Gastrocnemius medialis (tissue), 4 donors: Measurements from ENCODE around the gene MRPL32. TPM values are rescaled to one million over a fixed set of nuclear protein-coding genes. Genes with fewer than 3 reads are reported as not detected.

Experiments
- ATAC-seq, 2 donors: fragments of 150-250 bp; one replicate each; pipeline ENCODE4 v1.9.1; 2016
- DNase-seq, 2 donors: peaks; one replicate each; pipeline ENCODE4 v3.0.0-alpha.2; 2019
- H3K27ac ChIP-seq, 4 donors: fragments of 200-600 bp; sonication (generic); 1 replicate in 1 of 4; 2 replicates in 3 of 4; pipeline ENCODE4 v1.5.1; 2016 to 2018; ENCODE audit warnings: mild to moderate bottlenecking in 2 of 4, moderate library complexity in 1 of 4
- H3K27me3 ChIP-seq, 3 donors: fragments of 200-600 bp; sonication (generic) in 2 of 3; 1 replicate in 1 of 3; 2 replicates in 2 of 3; pipeline versions ENCODE4 v1.5.1 to v1.6.0; 2016 to 2019; ENCODE audit warnings: mild to moderate bottlenecking in 1 of 3, moderate library complexity in 1 of 3
- H3K36me3 ChIP-seq, 2 donors: fragments of 200-600 bp; sonication (generic) in 1 of 2; one replicate each; pipeline ENCODE4 v1.5.1; 2017 to 2018
- H3K4me1 ChIP-seq, 2 donors: fragments of 200-600 bp; sonication (generic) in 1 of 2; one replicate each; pipeline ENCODE4 v1.5.1; 2016 to 2017; ENCODE audit warnings: mild to moderate bottlenecking in 2 of 2
- H3K4me3 ChIP-seq, 4 donors: fragments of 200-600 bp; sonication (generic) in 3 of 4; 1 replicate in 1 of 4; 2 replicates in 3 of 4; pipeline ENCODE4 v1.5.1; 2016 to 2019; ENCODE audit warnings: mild to moderate bottlenecking in 2 of 4
- H3K9me3 ChIP-seq, 3 donors: fragments of 200-600 bp; sonication (generic) in 2 of 3; 1 replicate in 1 of 3; 2 replicates in 2 of 3; pipeline ENCODE4 v1.5.1; 2016 to 2019
- POLR2A ChIP-seq, 2 donors: fragments of 450-650 bp; IDR thresholded peaks; one replicate each; pipeline ENCODE4 v1.6.1; 2017; ENCODE audit warnings: antibody characterized with exemption in 2 of 2, mild to moderate bottlenecking in 2 of 2, moderate library complexity in 2 of 2
- in situ Hi-C, 4 donors: fragments of 200-750 bp; cut with MboI; loops; one replicate each; pipeline versions ENCODE4 v1.15.0 to v1.8.0; 2017; ENCODE audit warnings: low sequenced_read_pairs in 4 of 4
- intact Hi-C: fragments of 100-400 bp; cut with DNase I; formaldehyde crosslinking; loops from one replicate; pipeline ENCODE4 v1.15.1; 2023; ENCODE audit warnings: low total_unique reads
- total RNA-seq, 4 donors: library from RNA; depleted of rRNA; stranded (reverse); fragments of >200 nt; gene quantifications; one replicate each; pipeline versions ENCODE4 v1.1.0 to v1.2.3, GENCODE V29; 2016
- TF ChIP-seq, protein P1 (sequence below), 5 experiments: fragments of 450-650 bp in 3 of 5; fragments of 200-600 bp in 2 of 5; sonication (generic) in 2 of 5; IDR thresholded peaks in 4 of 5; conservative IDR thresholded peaks in 1 of 5; 1 replicate in 4 of 5; 2 replicates in 1 of 5; pipeline ENCODE4 v1.5.1; 2016 to 2019; ENCODE audit warnings: antibody characterized with exemption in 5 of 5, mild to moderate bottlenecking in 3 of 5, moderate library complexity in 3 of 5

Gene MRPL32
- total RNA-seq, 4 donors from 2014 or later: 42.6 to 59.2 (median 56.8) TPM

GRCh38 chr7:42886893-42887505, 45.2 kb upstream of the MRPL32 start:
- intact Hi-C loops (no loop called here), in situ Hi-C loops (no loop called here)
- no peaks in the 10 kb centered on the region for H3K36me3 ChIP-seq
- H3K4me3 ChIP-seq: no peak overlapping the region
- DNase-seq: no peak
- H3K27me3 ChIP-seq: no peaks in the 10 kb centered on the region
- ATAC-seq: no peak
- H3K4me1 ChIP-seq: peaks cover 10 to 14% of the 10 kb centered on the region in 2 donors
- H3K9me3 ChIP-seq: no peaks in the 10 kb centered on the region
- no peak overlapping the region for H3K27ac ChIP-seq
- TF ChIP-seq, protein P1, sequence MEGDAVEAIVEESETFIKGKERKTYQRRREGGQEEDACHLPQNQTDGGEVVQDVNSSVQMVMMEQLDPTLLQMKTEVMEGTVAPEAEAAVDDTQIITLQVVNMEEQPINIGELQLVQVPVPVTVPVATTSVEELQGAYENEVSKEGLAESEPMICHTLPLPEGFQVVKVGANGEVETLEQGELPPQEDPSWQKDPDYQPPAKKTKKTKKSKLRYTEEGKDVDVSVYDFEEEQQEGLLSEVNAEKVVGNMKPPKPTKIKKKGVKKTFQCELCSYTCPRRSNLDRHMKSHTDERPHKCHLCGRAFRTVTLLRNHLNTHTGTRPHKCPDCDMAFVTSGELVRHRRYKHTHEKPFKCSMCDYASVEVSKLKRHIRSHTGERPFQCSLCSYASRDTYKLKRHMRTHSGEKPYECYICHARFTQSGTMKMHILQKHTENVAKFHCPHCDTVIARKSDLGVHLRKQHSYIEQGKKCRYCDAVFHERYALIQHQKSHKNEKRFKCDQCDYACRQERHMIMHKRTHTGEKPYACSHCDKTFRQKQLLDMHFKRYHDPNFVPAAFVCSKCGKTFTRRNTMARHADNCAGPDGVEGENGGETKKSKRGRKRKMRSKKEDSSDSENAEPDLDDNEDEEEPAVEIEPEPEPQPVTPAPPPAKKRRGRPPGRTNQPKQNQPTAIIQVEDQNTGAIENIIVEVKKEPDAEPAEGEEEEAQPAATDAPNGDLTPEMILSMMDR (IDR thresholded peaks at IDR 0.05 in 4 of 5, conservative IDR thresholded peaks at IDR 0.05 in 1 of 5): no peak

DNA sequence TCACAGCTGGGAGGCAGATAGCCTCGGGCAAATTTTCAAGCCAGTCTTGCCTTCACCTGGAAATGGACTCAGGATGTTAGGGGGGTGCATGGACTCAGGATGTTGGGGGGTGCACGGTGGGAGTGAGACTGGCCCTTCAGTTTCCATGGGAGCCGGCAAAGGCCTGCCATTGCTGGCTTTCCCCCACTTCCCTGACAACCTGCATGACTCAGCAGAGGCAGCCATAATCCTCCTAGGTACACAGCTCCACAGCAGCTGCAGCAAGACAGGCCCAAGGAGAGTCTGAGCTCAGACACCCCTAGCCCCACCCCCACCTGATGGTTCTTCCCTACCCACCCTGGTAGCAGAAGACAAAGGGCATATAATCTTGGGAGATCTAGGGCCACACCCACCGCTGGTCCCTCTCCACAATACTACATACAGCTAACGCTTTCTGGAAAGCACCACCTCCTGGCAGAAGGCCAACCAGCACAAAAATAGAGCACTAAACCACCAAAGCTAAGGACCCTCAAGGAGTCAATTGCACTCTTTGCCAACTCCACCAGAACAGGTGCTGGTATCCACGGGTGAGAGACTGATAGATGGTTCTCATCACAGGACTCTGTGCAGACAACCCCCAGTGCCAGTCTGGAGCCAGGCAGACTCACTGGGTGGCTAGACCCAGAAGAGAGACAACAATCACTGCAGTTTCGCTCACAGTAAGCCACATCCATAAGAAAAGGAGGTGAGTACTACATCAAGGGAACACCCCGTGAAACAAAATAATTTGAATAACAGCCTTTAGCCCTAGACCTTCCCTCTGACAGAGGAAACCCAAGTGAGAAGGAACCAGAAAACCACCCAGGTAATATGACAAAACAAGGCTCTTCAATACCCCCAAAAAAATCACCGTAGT, 38.6 kb upstream of the MRPL32 start:
- Histone ChIP-seq H3K4me1 (peaks cover 4 to 7% of the 10 kb centered on the region in 2 donors), H3K9me3 (no peaks in the 10 kb centered on the region), H3K27ac (no peak overlapping the region), H3K27me3 (no peaks in the 10 kb centered on the region), H3K4me3 (no peak overlapping the region), H3K36me3 (no peaks in the 10 kb centered on the region)
- no peak for ATAC-seq
- intact Hi-C loops: no loop called here
- TF ChIP-seq, protein P1 (IDR thresholded peaks at IDR 0.05 in 4 of 5, conservative IDR thresholded peaks at IDR 0.05 in 1 of 5): no peak
- TF ChIP-seq POLR2A (IDR thresholded peaks at IDR 0.05): no peak
- in situ Hi-C loops: no loop called here
- no peak for DNase-seq

DNA sequence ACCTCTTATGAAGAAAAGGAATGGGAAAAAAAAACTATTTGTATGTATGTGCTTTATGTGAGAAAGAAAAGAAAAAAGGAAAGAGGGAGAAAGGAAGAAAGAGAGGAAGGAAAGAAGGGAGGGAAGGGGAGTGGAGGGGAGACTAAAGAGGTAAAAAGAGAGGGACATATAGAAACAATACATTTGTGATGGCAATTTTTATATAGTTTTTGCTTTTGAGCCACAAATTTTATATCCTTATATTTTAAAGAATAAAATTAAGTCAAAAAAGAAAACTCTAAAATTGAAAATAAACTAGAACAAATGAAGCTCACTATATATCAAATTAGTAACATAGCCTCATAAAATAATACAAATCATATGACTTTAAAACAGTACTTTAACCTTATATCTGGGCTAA, 31.3 kb upstream of the MRPL32 start:
- in situ Hi-C loops (no loop called here), intact Hi-C loops (no loop called here)
- no peaks in the 10 kb centered on the region for H3K9me3 ChIP-seq
- no peaks in the 10 kb centered on the region for H3K27me3 ChIP-seq
- no peaks in the 10 kb centered on the region for H3K36me3 ChIP-seq
- TF ChIP-seq, protein P1 (IDR thresholded peaks at IDR 0.05 in 4 of 5, conservative IDR thresholded peaks at IDR 0.05 in 1 of 5): no peak
- no peak for TF ChIP-seq POLR2A (IDR thresholded peaks at IDR 0.05)
- DNase-seq: no peak
- no peaks in the 10 kb centered on the region for H3K4me1 ChIP-seq
- no peak overlapping the region for H3K4me3 ChIP-seq
- no peak overlapping the region for H3K27ac ChIP-seq
- no peak for ATAC-seq

DNA sequence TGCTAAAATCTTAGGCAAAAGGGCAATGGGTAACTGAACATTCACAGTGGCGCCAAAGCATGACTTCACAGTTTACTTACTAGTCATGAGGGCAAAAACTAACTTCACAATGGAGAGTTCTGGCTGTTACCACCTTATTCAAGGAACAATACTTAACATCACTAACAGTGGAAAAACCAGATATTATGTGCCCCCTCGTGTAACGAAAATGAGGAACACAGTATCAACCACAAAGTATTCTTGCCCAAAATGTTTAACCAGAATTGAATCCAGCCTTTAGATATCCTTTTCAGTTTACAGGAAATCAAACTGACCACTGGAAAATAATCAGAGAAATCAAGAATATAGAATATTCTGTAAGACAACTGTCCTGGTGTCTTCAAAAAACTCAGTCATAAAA, 29.8 kb upstream of the MRPL32 start:
- H3K4me3 ChIP-seq: no peak overlapping the region
- no peaks in the 10 kb centered on the region for H3K36me3 ChIP-seq
- no peak for TF ChIP-seq POLR2A (IDR thresholded peaks at IDR 0.05)
- TF ChIP-seq, protein P1 (IDR thresholded peaks at IDR 0.05 in 4 of 5, conservative IDR thresholded peaks at IDR 0.05 in 1 of 5): no peak
- no peaks in the 10 kb centered on the region for H3K4me1 ChIP-seq
- DNase-seq: no peak
- no peaks in the 10 kb centered on the region for H3K9me3 ChIP-seq
- no peak for ATAC-seq
- H3K27ac ChIP-seq: no peak overlapping the region
- in situ Hi-C loops (no loop called here), intact Hi-C loops (no loop called here)
- H3K27me3 ChIP-seq: no peaks in the 10 kb centered on the region
